K562 (cell line): ENCODE data around the gene SIRPB2.

Experiments
- CEBPB ChIP-seq: fragments of 450-650 bp; IDR thresholded peaks from 2 replicates; pipeline ENCODE4 v1.6.1; 2016; ENCODE audit warnings: missing genetic modification characterization, missing compliant biosample characterization
- DACH1 ChIP-seq: fragments of 450-650 bp; IDR thresholded peaks from 2 replicates; pipeline ENCODE4 v1.6.1; 2018; ENCODE audit not compliant: partially characterized antibody
- MYNN ChIP-seq, 2 experiments: sonication (generic); formaldehyde crosslinking in 1 of 2; IDR thresholded peaks; 2 replicates each; pipeline versions ENCODE4 v1.5.0 to v1.6.1; 2016 to 2020; ENCODE audit warnings: antibody characterized with exemption in 1 of 2, missing genetic modification reagents in 1 of 2
- NRF1 ChIP-seq, 2 experiments: fragments of 450-650 bp; IDR thresholded peaks in 1 of 2; conservative IDR thresholded peaks in 1 of 2; 2 replicates each; pipeline ENCODE4 v1.6.1; 2014; ENCODE audit warnings: mild to moderate bottlenecking in 2 of 2
- SP1 ChIP-seq: sonication (generic); formaldehyde crosslinking; IDR thresholded peaks from 2 replicates; pipeline ENCODE4 v1.8.1; 2022; ENCODE audit warnings: mild to moderate bottlenecking, missing genetic modification reagents
- TF ChIP-seq, protein P1 (sequence below), 3 experiments: IDR thresholded peaks in 2 of 3; conservative IDR thresholded peaks in 1 of 3; 2 replicates each; pipeline ENCODE4 v1.5.1; 2011 to 2012; ENCODE audit warnings: low read length in 3 of 3, mild to moderate bottlenecking in 3 of 3, control low read depth in 2 of 3, improper control_type of control experiment in 1 of 3, inconsistent platforms in 1 of 3, low read depth in 1 of 3, mixed read lengths in 1 of 3, moderate library complexity in 1 of 3; ENCODE audit not compliant: insufficient read depth in 2 of 3

- TF ChIP-seq, protein P1, sequence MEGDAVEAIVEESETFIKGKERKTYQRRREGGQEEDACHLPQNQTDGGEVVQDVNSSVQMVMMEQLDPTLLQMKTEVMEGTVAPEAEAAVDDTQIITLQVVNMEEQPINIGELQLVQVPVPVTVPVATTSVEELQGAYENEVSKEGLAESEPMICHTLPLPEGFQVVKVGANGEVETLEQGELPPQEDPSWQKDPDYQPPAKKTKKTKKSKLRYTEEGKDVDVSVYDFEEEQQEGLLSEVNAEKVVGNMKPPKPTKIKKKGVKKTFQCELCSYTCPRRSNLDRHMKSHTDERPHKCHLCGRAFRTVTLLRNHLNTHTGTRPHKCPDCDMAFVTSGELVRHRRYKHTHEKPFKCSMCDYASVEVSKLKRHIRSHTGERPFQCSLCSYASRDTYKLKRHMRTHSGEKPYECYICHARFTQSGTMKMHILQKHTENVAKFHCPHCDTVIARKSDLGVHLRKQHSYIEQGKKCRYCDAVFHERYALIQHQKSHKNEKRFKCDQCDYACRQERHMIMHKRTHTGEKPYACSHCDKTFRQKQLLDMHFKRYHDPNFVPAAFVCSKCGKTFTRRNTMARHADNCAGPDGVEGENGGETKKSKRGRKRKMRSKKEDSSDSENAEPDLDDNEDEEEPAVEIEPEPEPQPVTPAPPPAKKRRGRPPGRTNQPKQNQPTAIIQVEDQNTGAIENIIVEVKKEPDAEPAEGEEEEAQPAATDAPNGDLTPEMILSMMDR (IDR thresholded peaks at IDR 0.05 in 2 of 3, conservative IDR thresholded peaks at IDR 0.05 in 1 of 3; ENCODE audit: insufficient read depth in 2 of 3, low read depth in 1 of 3, low read length in 3 of 3), result no peak
- TF ChIP-seq SP1 (CRISPR knock-in tag) (no peak), CEBPB (tag) (no peak), NRF1 (conservative IDR thresholded peaks at IDR 0.05 in 1 of 2, IDR thresholded peaks at IDR 0.05 in 1 of 2) (no peak), MYNN (IDR thresholded peaks at IDR 0.05) (no peak), MYNN (CRISPR knock-in tag; IDR thresholded peaks at IDR 0.05) (no peak), DACH1 (no peak)
Observed at GRCh38 chr20:1441133-1441532, 50.1 kb downstream of the SIRPB2 start.
